GM12878 (cell line): ENCODE data around the gene PUS3. TPM values are rescaled to one million over a fixed set of nuclear protein-coding genes. Genes with fewer than 3 reads are reported as not detected.
A peak's percentile ranks its signal among the peaks of the same experiment; 100 is the strongest.

Experiments used
- ATAC-seq: fragments of 200-7000 bp; cut with Tn5 transposase; 3 replicates; pipeline ENCODE4 v1.9.1; 2020; ENCODE audit warnings: mild to moderate bottlenecking, moderate library complexity
- BruUV-seq: library from RNA; stranded (reverse); fragments of 400-500 nt; replicated peaks from 2 replicates; lab custom pipeline; 2021; lab: Mats Ljungman, UMichigan
- CTCF ChIA-PET: fragments of 300-600 bp; sonication (Branson Sonifier 250); formaldehyde crosslinking; extraction: SDS; loops from one replicate; lab custom pipeline; 2021; ENCODE audit warnings: inconsistent platforms; lab: Yijun Ruan, JAX
- POLR2A ChIA-PET: fragments of 350-600 bp; formaldehyde crosslinking; extraction: SDS; loops from one replicate; lab custom pipeline; 2021; ENCODE audit warnings: inconsistent platforms; lab: Charles Lee
- RAD21 ChIA-PET: fragments of 300-600 bp; sonication (Branson Sonifier 250); formaldehyde crosslinking; loops from one replicate; lab custom pipeline; 2023; ENCODE audit warnings: antibody characterized with exemption; ENCODE audit not compliant: unreplicated experiment; lab: Charles Lee
- SMC1A ChIA-PET: fragments of 300-600 bp; sonication (Branson Sonifier 250); formaldehyde crosslinking; loops from one replicate; lab custom pipeline; 2023; ENCODE audit not compliant: unreplicated experiment, uncharacterized antibody; lab: Charles Lee
- DNase-seq: peaks from one replicate; pipeline ENCODE4 v3.0.0-alpha.2; 2011; ENCODE audit warnings: low read depth, low spot score
- FAIRE-seq: peaks from 3 replicates; lab custom pipeline; 2011; peaks lifted over from hg19 to GRCh38; lab: Jason Lieb, UNC
- H2AFZ ChIP-seq: 2 replicates; pipeline ENCODE4 v1.6.0; 2011; ENCODE audit warnings: low read depth, low read length, control low read depth; ENCODE audit not compliant: control insufficient read depth
- H3K27ac ChIP-seq: 2 replicates; pipeline ENCODE4 v1.5.1; 2011; ENCODE audit warnings: control low read depth; ENCODE audit not compliant: control insufficient read depth, insufficient read depth
- H3K27me3 ChIP-seq, 2 experiments: replicated peaks in 1 of 2; 2 replicates each; pipeline versions ENCODE4 v1.6.0 to v1.6.1; 2011; ENCODE audit warnings: low read length in 1 of 2; ENCODE audit not compliant: control insufficient read depth in 2 of 2, insufficient read depth in 2 of 2
- H3K36me3 ChIP-seq, 2 experiments: 2 replicates each; pipeline ENCODE4 v1.5.1; 2011; ENCODE audit warnings: low read length in 1 of 2; ENCODE audit not compliant: control insufficient read depth in 2 of 2, insufficient read depth in 2 of 2
- H3K4me1 ChIP-seq: 2 replicates; pipeline ENCODE4 v1.6.1; 2011; ENCODE audit warnings: mild to moderate bottlenecking, low read length, moderate library complexity, mixed read lengths; ENCODE audit not compliant: control insufficient read depth, insufficient read depth
- H3K4me2 ChIP-seq: 2 replicates; pipeline ENCODE4 v1.6.0; 2011; ENCODE audit warnings: control low read depth; ENCODE audit not compliant: control insufficient read depth, insufficient read depth
- H3K4me3 ChIP-seq: fragments of 200-600 bp; sonication (generic); 2 replicates; pipeline ENCODE4 v1.5.1; 2016
- H3K79me2 ChIP-seq: 2 replicates; pipeline ENCODE4 v1.6.0; 2011; ENCODE audit warnings: low read length; ENCODE audit not compliant: control insufficient read depth, insufficient read depth
- H3K9ac ChIP-seq: 2 replicates; pipeline ENCODE4 v1.8.0; 2011; ENCODE audit warnings: low read length, control low read depth, mixed read lengths; ENCODE audit not compliant: control insufficient read depth, insufficient read depth
- H3K9me3 ChIP-seq: replicated peaks from 3 replicates; pipeline ENCODE4 v1.5.1; 2011; ENCODE audit warnings: mild to moderate bottlenecking, low read length; ENCODE audit not compliant: control insufficient read depth, insufficient read depth
- H4K20me1 ChIP-seq: 2 replicates; pipeline ENCODE4 v1.6.0; 2011; ENCODE audit not compliant: control insufficient read depth, insufficient read depth
- GABPA ChIP-seq: IDR thresholded peaks from 2 replicates; pipeline ENCODE4 v1.6.1; 2014; ENCODE audit warnings: antibody characterized with exemption, low read depth, mild to moderate bottlenecking, inconsistent platforms
- USF2 ChIP-seq: IDR thresholded peaks from 2 replicates; pipeline ENCODE4 v1.6.1; 2011; ENCODE audit warnings: low read depth, low read length, improper control_type of control experiment, borderline replicate concordance
- ZBTB11 ChIP-seq: fragments of 450-650 bp; formaldehyde crosslinking; IDR thresholded peaks from 2 replicates; pipeline ENCODE4 v1.5.0; 2022; ENCODE audit warnings: mild to moderate bottlenecking, missing genetic modification characterization
- ZBTB40 ChIP-seq: fragments of 450-650 bp; IDR thresholded peaks from 2 replicates; pipeline ENCODE4 v1.6.1; 2016; ENCODE audit warnings: mild to moderate bottlenecking, moderate library complexity, borderline replicate concordance
- WGBS: methylation state at CpG from one replicate; pipeline ENCODE4 v1.1.6; 2016; ENCODE audit warnings: low lambda C conversion rate; ENCODE audit not compliant: insufficient replicate concordance, insufficient coverage; ENCODE audit errors: missing lambda C conversion rate; 5-methylcytosine and 5-hydroxymethylcytosine counted together
- in situ Hi-C: fragments of 300-500 bp; cut with MboI; formaldehyde crosslinking; loops from 9 replicates; pipeline ENCODE4 v1.14.3; 2018; ENCODE audit warnings: mixed read lengths
- intact Hi-C: fragments of 100-400 bp; cut with micrococcal nuclease; formaldehyde crosslinking; loops from one replicate; pipeline ENCODE4 v1.14.2; 2022; ENCODE audit not compliant: unreplicated experiment
- polyA plus RNA-seq, 11 experiments: library from polyadenylated mRNA; depleted of rRNA in 4 of 11; unstranded in 6 of 11; stranded (reverse) in 5 of 11; fragments of >200 nt; fragmentation: Nextera tagmentation in 4 of 11; fragmentation: Illumina TruSeq in 1 of 11; extraction: Ambion mirVana in 4 of 11; extraction: Trizol in 1 of 11; gene quantifications; 1 replicate in 1 of 11; 2 replicates in 10 of 11; pipeline versions ENCODE4 v1.2.1 to v1.2.3, GENCODE V29; 2011 to 2016; ENCODE audit warnings: inconsistent platforms in 2 of 11, missing spikeins in 2 of 11, low read depth in 1 of 11
- total RNA-seq, 4 experiments: library from RNA; depleted of rRNA in 3 of 4; stranded (reverse); fragments of >200 nt in 3 of 4; fragmentation: Illumina TruSeq in 1 of 4; extraction: Trizol in 1 of 4; gene quantifications; 2 replicates each; pipeline versions ENCODE4 v1.2.1 to v1.2.3, GENCODE V29; 2013 to 2021

Gene PUS3
- total and polyA plus RNA-seq, 10 of the 15 experiments (the other 5 are each of a cell fraction or from before 2014, with no cell fraction given): 10.9 to 22.4 (median 14.3) TPM

GRCh38 chr11:125938418-125938817 lies 35.4 kb upstream of the PUS3 start:
- intact Hi-C loops: no loop called here
- TF ChIP-seq GABPA (peak; percentile 74), ZBTB40 (peak; percentile 16; the same call in 1 of the 2 replicates), ZBTB11 (CRISPR knock-in tag) (peak; percentile 40; the same call in 1 of the 2 replicates), USF2 (no peak)
- RAD21 ChIA-PET: no interaction called here
- SMC1A ChIA-PET: interaction anchor here (0.6 to 1.7 kb wide), 3 partner anchors 47 to 263 kb away, joined by 4 to 6 read pairs (median 4); no protein-coding TSS in a partner anchor
- FAIRE-seq: no peak
- Histone ChIP-seq H3K9me3 (no peaks in the 10 kb centered on the region), H3K36me3 (no peaks in the 10 kb centered on the region), H3K27ac (no peak overlapping the region), H2AFZ (peak overlapping the region; percentile 28), H3K27me3 (no peaks in the 10 kb centered on the region), H3K4me1 (no peaks in the 10 kb centered on the region), H3K79me2 (no peaks in the 10 kb centered on the region), H4K20me1 (no peaks in the 10 kb centered on the region), H3K9ac (no peak overlapping the region), H3K4me2 (no peak overlapping the region), H3K4me3 (no peak overlapping the region)
- WGBS: 62% methylated on average over 5 of the region's 5 CpGs
- CTCF ChIA-PET: interaction anchor here (12.1 kb wide), 1 partner anchor 252 kb away, joined by 220 read pairs; no protein-coding TSS in a partner anchor
- BruUV-seq: no TSS peak
- no peak for ATAC-seq
- in situ Hi-C loops: no loop called here
- POLR2A ChIA-PET: interaction anchor here (1.8 kb wide), 1 partner anchor 10 kb away, joined by 4 read pairs; no protein-coding TSS in a partner anchor
- no peak for DNase-seq
